Gastrocnemius medialis (tissue), 4 donors: Measurements from ENCODE around the gene KDM6A.

Experiments
- CTCF ChIP-seq, 5 experiments: fragments of 450-650 bp in 3 of 5; fragments of 200-600 bp in 2 of 5; sonication (generic) in 2 of 5; IDR thresholded peaks in 4 of 5; conservative IDR thresholded peaks in 1 of 5; 1 replicate in 4 of 5; 2 replicates in 1 of 5; pipeline ENCODE4 v1.5.1; 2016 to 2019; ENCODE audit warnings: antibody characterized with exemption in 5 of 5, mild to moderate bottlenecking in 3 of 5, moderate library complexity in 3 of 5
- POLR2A ChIP-seq, 2 donors: fragments of 450-650 bp; IDR thresholded peaks; one replicate each; pipeline ENCODE4 v1.6.1; 2017; ENCODE audit warnings: antibody characterized with exemption in 2 of 2, mild to moderate bottlenecking in 2 of 2, moderate library complexity in 2 of 2

GRCh38 chrX:44876086-44876485, 3.1 kb downstream of the KDM6A start:
- TF ChIP-seq CTCF (IDR thresholded peaks at IDR 0.05 in 4 of 5, conservative IDR thresholded peaks at IDR 0.05 in 1 of 5) = no peak
- TF ChIP-seq POLR2A (IDR thresholded peaks at IDR 0.05) = no peak
